Trophoblast cell (in vitro differentiated cells and primary cell): ENCODE data around the gene MPI.

Experiments used
- DNase-seq, 2 donors: peaks; one replicate each; pipeline ENCODE4 v3.0.0-alpha.2; 2016
- H2AFZ ChIP-seq: 2 replicates; pipeline ENCODE4 v1.6.1; 2013; ENCODE audit warnings: low read length, moderate library complexity, mild to moderate bottlenecking; ENCODE audit not compliant: insufficient read depth, poor library complexity
- H2AK5ac ChIP-seq: 2 replicates; pipeline ENCODE4 v1.6.1; 2013; ENCODE audit warnings: mild to moderate bottlenecking, low read length
- H2BK120ac ChIP-seq: 2 replicates; pipeline ENCODE4 v1.6.1; 2013; ENCODE audit warnings: low read length, mild to moderate bottlenecking, moderate library complexity; ENCODE audit not compliant: insufficient read depth, poor library complexity
- H2BK12ac ChIP-seq: 2 replicates; pipeline ENCODE4 v1.6.1; 2013; ENCODE audit warnings: mild to moderate bottlenecking, low read length, moderate library complexity
- H2BK5ac ChIP-seq: 2 replicates; pipeline ENCODE4 v1.6.1; 2013; ENCODE audit warnings: low read length, low read depth, moderate library complexity, mild to moderate bottlenecking; ENCODE audit not compliant: poor library complexity
- H3K14ac ChIP-seq: 2 replicates; pipeline ENCODE4 v1.6.1; 2013; ENCODE audit warnings: mild to moderate bottlenecking, low read length
- H3K18ac ChIP-seq: 2 replicates; pipeline ENCODE4 v1.6.1; 2013; ENCODE audit warnings: mild to moderate bottlenecking, low read length
- H3K23ac ChIP-seq: 2 replicates; pipeline ENCODE4 v1.6.1; 2013; ENCODE audit warnings: low read length
- H3K27ac ChIP-seq: 2 replicates; pipeline ENCODE4 v1.5.1; 2013; ENCODE audit warnings: low read depth, mild to moderate bottlenecking, inconsistent platforms, low read length, moderate library complexity
- H3K27me3 ChIP-seq: 2 replicates; pipeline ENCODE4 v1.6.1; 2013; ENCODE audit warnings: inconsistent platforms, mild to moderate bottlenecking, low read length, moderate library complexity; ENCODE audit not compliant: insufficient read depth
- H3K36me3 ChIP-seq, 2 experiments: 1 replicate in 1 of 2; 2 replicates in 1 of 2; pipeline ENCODE4 v1.6.1; 2013; ENCODE audit warnings: low read length in 2 of 2, mild to moderate bottlenecking in 2 of 2, moderate library complexity in 1 of 2; ENCODE audit not compliant: insufficient read depth in 2 of 2, control insufficient read depth in 1 of 2
- H3K4ac ChIP-seq: 2 replicates; pipeline ENCODE4 v1.6.1; 2013; ENCODE audit warnings: low read depth, mild to moderate bottlenecking, low read length, moderate library complexity
- H3K4me1 ChIP-seq, 2 experiments: 1 replicate in 1 of 2; 2 replicates in 1 of 2; pipeline ENCODE4 v1.6.1; 2013; ENCODE audit warnings: low read length in 2 of 2, mild to moderate bottlenecking in 2 of 2, moderate library complexity in 1 of 2; ENCODE audit not compliant: insufficient read depth in 2 of 2, control insufficient read depth in 1 of 2
- H3K4me2 ChIP-seq: 2 replicates; pipeline ENCODE4 v1.6.1; 2013; ENCODE audit warnings: inconsistent platforms, mild to moderate bottlenecking, low read length, moderate library complexity
- H3K4me3 ChIP-seq: 2 replicates; pipeline ENCODE4 v1.5.1; 2013; ENCODE audit warnings: mild to moderate bottlenecking, low read depth, low read length, inconsistent platforms
- H3K79me1 ChIP-seq: one replicate; pipeline ENCODE4 v1.6.1; 2013; ENCODE audit warnings: low read length
- H3K79me2 ChIP-seq: 2 replicates; pipeline ENCODE4 v1.6.1; 2013; ENCODE audit warnings: low read length, mild to moderate bottlenecking; ENCODE audit not compliant: control insufficient read depth, insufficient read depth, poor library complexity
- H3K9ac ChIP-seq: 2 replicates; pipeline ENCODE4 v1.6.1; 2013; ENCODE audit warnings: mild to moderate bottlenecking, low read length
- H3K9me3 ChIP-seq: 2 replicates; pipeline ENCODE4 v1.6.1; 2013; ENCODE audit warnings: low read depth, mild to moderate bottlenecking, control low read depth, inconsistent platforms, low read length; ENCODE audit not compliant: insufficient read depth
- H4K12ac ChIP-seq: 2 replicates; pipeline ENCODE4 v1.6.1; 2013; ENCODE audit warnings: low read depth, mild to moderate bottlenecking, low read length, moderate library complexity
- H4K8ac ChIP-seq: 2 replicates; pipeline ENCODE4 v1.6.1; 2013; ENCODE audit warnings: low read depth, mild to moderate bottlenecking, low read length, moderate library complexity
- H4K91ac ChIP-seq: one replicate; pipeline ENCODE4 v1.6.1; 2013; ENCODE audit warnings: low read depth, mild to moderate bottlenecking, low read length, moderate library complexity
- WGBS: extraction: QIAGEN DNeasy Blood & Tissue Kit; methylation state at CpG from one replicate; pipeline ENCODE4 v1.1.7; 2013; ENCODE audit warnings: missing lambda C conversion rate; ENCODE audit not compliant: insufficient read length, insufficient coverage; ENCODE audit errors: extremely low coverage; 5-methylcytosine and 5-hydroxymethylcytosine counted together

Gene MPI

DNA sequence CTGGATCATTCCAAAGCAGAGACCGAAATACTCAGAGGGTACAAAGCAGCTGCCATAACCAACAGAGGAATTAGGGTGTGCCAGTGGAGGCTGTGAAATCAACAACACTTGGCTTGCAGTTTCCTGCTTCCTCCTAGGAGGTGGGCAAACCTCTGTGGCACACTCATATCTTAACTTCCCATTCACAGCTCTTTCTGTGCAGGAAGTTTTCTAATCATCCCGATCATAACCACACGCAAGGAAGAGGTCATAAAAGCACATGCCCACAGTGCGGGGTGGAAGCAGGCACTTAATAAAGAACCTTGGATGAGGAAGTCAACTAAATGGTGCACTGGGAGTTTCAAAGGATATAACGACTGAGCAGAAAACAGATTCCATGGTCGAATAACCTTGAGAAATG lies 21.8 kb upstream of the MPI start:
- H2AK5ac ChIP-seq: no peak overlapping the region
- WGBS: no CpG with 5 or more reads among the region's 6 CpGs

DNA sequence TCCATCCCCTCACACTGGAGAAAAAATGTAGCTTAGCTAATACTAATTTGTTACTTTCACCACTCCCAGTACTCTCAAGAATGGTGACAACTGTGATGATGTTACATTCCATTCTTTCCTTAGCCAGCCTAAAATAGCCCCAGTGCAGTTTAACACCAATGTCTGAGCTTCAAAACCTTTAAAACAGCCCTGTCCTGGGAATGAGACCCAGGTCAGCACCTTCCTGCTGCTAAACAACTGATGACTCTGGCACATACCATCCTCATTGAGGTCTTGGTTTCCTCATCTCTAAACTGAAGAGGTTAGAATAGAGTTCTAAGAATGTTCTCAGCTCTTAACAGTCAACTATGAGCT lies 20.5 kb upstream of the MPI start:
- no peak overlapping the region for H3K18ac ChIP-seq
- no peak overlapping the region for H3K14ac ChIP-seq
- H4K8ac ChIP-seq: no peak overlapping the region
- no peak overlapping the region for H2BK12ac ChIP-seq
- no peak overlapping the region for H4K12ac ChIP-seq
- H3K4me3 ChIP-seq: no peak overlapping the region
- H3K9ac ChIP-seq: no peak overlapping the region
- DNase-seq: peak; percentile 57 to 77
- peaks cover 2% of the 10 kb centered on the region for H3K9me3 ChIP-seq
- peak overlapping the region; percentile 62 for H3K27ac ChIP-seq
- H2AK5ac ChIP-seq: no peak overlapping the region
- H2AFZ ChIP-seq: no peak overlapping the region
- H3K79me2 ChIP-seq: peaks cover 7% of the 10 kb centered on the region
- H4K91ac ChIP-seq: no peak overlapping the region
- peaks cover 29 to 33% of the 10 kb centered on the region in 2 experiments for H3K4me1 ChIP-seq
- H2BK5ac ChIP-seq: no peak overlapping the region
- no peak overlapping the region for H3K4me2 ChIP-seq
- no peak overlapping the region for H2BK120ac ChIP-seq
- no peaks in the 10 kb centered on the region for H3K27me3 ChIP-seq
- H3K23ac ChIP-seq: no peak overlapping the region
- H3K4ac ChIP-seq: peak overlapping the region; percentile 49
- peaks cover 18% of the 10 kb centered on the region for H3K79me1 ChIP-seq
- peaks cover 2 to 5% of the 10 kb centered on the region in 2 experiments for H3K36me3 ChIP-seq

More for the DNA sequence above, 21.8 kb upstream of the MPI start:
- no peak overlapping the region for H2BK12ac ChIP-seq
- peak in 1 of 2 donors; percentile 19 for DNase-seq
- no peak overlapping the region for H2AFZ ChIP-seq
- H3K18ac ChIP-seq: no peak overlapping the region
- H3K4ac ChIP-seq: peak overlapping the region; percentile 57
- peaks cover 2 to 7% of the 10 kb centered on the region in 2 experiments for H3K36me3 ChIP-seq
- H3K79me1 ChIP-seq: peaks cover 14% of the 10 kb centered on the region
- H3K4me1 ChIP-seq: peaks cover 27 to 38% of the 10 kb centered on the region in 2 experiments
- H3K4me2 ChIP-seq: no peak overlapping the region
- H3K14ac ChIP-seq: no peak overlapping the region
- no peak overlapping the region for H4K12ac ChIP-seq
- no peak overlapping the region for H2BK5ac ChIP-seq
- peaks cover 6% of the 10 kb centered on the region for H3K79me2 ChIP-seq
- H3K9ac ChIP-seq: no peak overlapping the region
- H4K91ac ChIP-seq: no peak overlapping the region
- no peaks in the 10 kb centered on the region for H3K27me3 ChIP-seq
- no peak overlapping the region for H2BK120ac ChIP-seq
- peaks cover 2% of the 10 kb centered on the region for H3K9me3 ChIP-seq
- H3K23ac ChIP-seq: no peak overlapping the region
- peak overlapping the region; percentile 9 for H4K8ac ChIP-seq
- no peak overlapping the region for H3K27ac ChIP-seq
- no peak overlapping the region for H3K4me3 ChIP-seq

DNA sequence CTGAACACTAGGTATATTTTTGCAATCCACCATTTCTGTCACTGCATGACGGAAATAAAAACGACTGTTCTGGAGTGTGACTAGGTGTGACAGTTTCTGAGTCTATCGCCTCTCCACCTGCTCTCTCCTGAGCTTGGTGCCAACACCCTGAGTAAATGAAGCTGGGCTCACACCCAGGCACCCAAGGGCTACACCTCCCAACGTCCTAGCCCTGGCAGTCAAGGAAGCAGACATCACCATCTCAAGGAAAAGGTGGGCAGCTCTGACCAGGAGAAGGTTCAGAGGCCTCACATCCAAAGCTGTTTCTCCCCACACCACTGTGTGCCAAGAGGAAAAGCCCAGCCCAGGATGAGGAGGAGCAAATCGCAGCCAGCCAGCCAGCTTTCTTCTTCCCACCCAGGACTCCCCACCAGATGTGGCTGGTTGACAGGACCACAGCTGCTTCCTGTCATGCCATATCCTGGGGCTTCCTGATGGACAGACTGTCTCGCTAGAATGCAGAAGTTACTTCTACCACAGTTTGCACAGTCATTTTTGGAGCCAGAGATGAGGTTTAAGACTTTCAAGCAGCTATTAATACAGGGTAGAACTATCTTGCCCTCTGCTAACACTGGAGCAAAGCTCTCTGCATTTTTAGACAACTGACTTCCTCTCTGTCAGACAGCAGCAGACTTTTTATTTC lies 20.0 kb upstream of the MPI start:
- peaks cover 2% of the 10 kb centered on the region for H3K9me3 ChIP-seq
- peak overlapping the region; percentile 13 for H2BK120ac ChIP-seq
- H3K36me3 ChIP-seq: peaks cover 2 to 5% of the 10 kb centered on the region in 2 experiments
- peak overlapping the region; percentile 62 for H3K27ac ChIP-seq
- no CpG with 5 or more reads among the region's 6 CpGs for WGBS
- DNase-seq: peak in 1 of 2 donors; percentile 28
- H3K79me2 ChIP-seq: peaks cover 7% of the 10 kb centered on the region
- peak overlapping the region; percentile 92 for H2BK12ac ChIP-seq
- peaks cover 18% of the 10 kb centered on the region for H3K79me1 ChIP-seq
- peak overlapping the region; percentile 1 for H2BK5ac ChIP-seq
- peak overlapping the region; percentile 65 for H4K91ac ChIP-seq
- H3K4me1 ChIP-seq: peaks cover 29 to 30% of the 10 kb centered on the region in 2 experiments
- H4K12ac ChIP-seq: no peak overlapping the region
- no peak overlapping the region for H4K8ac ChIP-seq
- peak overlapping the region; percentile 6 for H3K4me2 ChIP-seq
- peak overlapping the region; percentile 83 for H3K14ac ChIP-seq
- no peak overlapping the region for H2AFZ ChIP-seq
- H3K4me3 ChIP-seq: peak overlapping the region; percentile 21
- peak overlapping the region; percentile 20 for H3K18ac ChIP-seq
- peak overlapping the region; percentile 2 for H3K9ac ChIP-seq
- peak overlapping the region; percentile 68 for H2AK5ac ChIP-seq
- H3K23ac ChIP-seq: no peak overlapping the region
- no peaks in the 10 kb centered on the region for H3K27me3 ChIP-seq
- peak overlapping the region; percentile 34 for H3K4ac ChIP-seq

DNA sequence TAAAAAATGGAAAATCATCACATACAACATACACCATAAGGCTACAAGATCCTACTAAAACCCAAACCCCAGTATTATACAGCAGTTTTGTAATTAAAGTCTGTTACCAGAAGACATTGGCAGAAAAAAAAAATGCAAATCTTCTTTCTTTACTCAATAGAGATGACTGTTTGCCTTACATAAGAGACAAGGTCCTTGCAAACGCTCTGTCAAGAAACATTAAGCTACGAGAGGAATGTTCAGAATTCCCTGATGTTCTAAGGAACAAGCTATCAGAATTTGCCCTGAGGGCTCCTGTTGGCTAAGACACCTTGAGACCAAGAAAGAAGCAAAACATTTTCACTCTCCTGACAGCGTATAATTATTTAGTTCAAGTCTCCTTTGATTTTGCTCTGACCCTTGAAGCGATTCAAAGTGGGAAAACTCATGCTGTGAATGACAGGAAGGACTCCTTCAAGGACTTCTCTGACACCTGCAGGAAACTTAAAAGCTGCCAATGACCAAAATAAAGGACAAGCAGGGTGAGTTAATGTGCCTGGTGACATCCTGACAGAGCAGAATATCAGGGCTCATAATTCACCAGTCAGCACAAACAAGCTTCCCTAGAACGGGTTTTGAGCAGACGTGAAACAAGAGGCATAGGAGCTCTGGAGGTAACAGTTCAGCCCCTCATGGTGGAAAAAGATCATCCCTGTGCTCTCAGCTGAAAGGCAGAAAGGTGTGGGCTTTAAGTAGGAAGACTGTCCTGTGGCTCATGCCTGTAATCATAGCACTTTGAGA lies 19.2 kb upstream of the MPI start:
- H4K91ac ChIP-seq: no peak overlapping the region
- H2AK5ac ChIP-seq: no peak overlapping the region
- H3K4me1 ChIP-seq: peaks cover 25 to 27% of the 10 kb centered on the region in 2 experiments
- peaks cover 7% of the 10 kb centered on the region for H3K79me2 ChIP-seq
- no peak overlapping the region for H2BK12ac ChIP-seq
- H3K4me3 ChIP-seq: no peak overlapping the region
- peak overlapping the region; percentile 38 for H2BK5ac ChIP-seq
- peak; percentile 96 to 100 for DNase-seq
- peaks cover 2% of the 10 kb centered on the region for H3K9me3 ChIP-seq
- H3K27ac ChIP-seq: peak overlapping the region; percentile 69
- H3K27me3 ChIP-seq: no peaks in the 10 kb centered on the region
- H3K4ac ChIP-seq: peak overlapping the region; percentile 34
- H3K36me3 ChIP-seq: peaks cover 2 to 5% of the 10 kb centered on the region in 2 experiments
- peaks cover 18% of the 10 kb centered on the region for H3K79me1 ChIP-seq
- no peak overlapping the region for H3K14ac ChIP-seq
- H2AFZ ChIP-seq: no peak overlapping the region
- no peak overlapping the region for H4K8ac ChIP-seq
- no CpG with 5 or more reads among the region's 6 CpGs for WGBS
- H2BK120ac ChIP-seq: no peak overlapping the region
- H3K18ac ChIP-seq: no peak overlapping the region
- peak overlapping the region; percentile 24 for H3K4me2 ChIP-seq
- H4K12ac ChIP-seq: no peak overlapping the region
- H3K23ac ChIP-seq: no peak overlapping the region
- H3K9ac ChIP-seq: no peak overlapping the region
